COLO668 (cell line): ENCODE results near the gene MACROD2.
A peak's percentile ranks its signal among the peaks of the same experiment; 100 is the strongest.

Source experiments
- DNase-seq: peaks from one replicate; lab custom pipeline; 2025; ENCODE audit not compliant: unreplicated experiment; lab: John Stamatoyannopoulos, UW

MACROD2 gene

GRCh38 chr20:14451458-14451857, 456.1 kb downstream of the MACROD2 start:
- no peak for DNase-seq

GRCh38 chr20:14453259-14453658, 457.9 kb downstream of the MACROD2 start:
- DNase-seq = no peak

- no peak for DNase-seq
Observed at GRCh38 chr20:14454296-14454695, 459.0 kb downstream of the MACROD2 start.

- DNase-seq = peak; percentile 69
Observed at GRCh38 chr20:14467104-14467827, 471.9 kb downstream of the MACROD2 start.

GRCh38 chr20:14470231-14470899, 475.0 kb downstream of the MACROD2 start:
- DNase-seq = peak; percentile 34

GRCh38 chr20:14470977-14471661, 475.8 kb downstream of the MACROD2 start:
- no peak for DNase-seq

- no peak for DNase-seq
Observed at GRCh38 chr20:14477125-14477524, 481.8 kb downstream of the MACROD2 start.

- no peak for DNase-seq
Observed at GRCh38 chr20:14478126-14478525, 482.8 kb downstream of the MACROD2 start.

GRCh38 chr20:14481863-14482262, 486.5 kb downstream of the MACROD2 start:
- DNase-seq = no peak

- DNase-seq = no peak
Observed at GRCh38 chr20:14488212-14488611, 492.9 kb downstream of the MACROD2 start.

- no peak for DNase-seq
Observed at GRCh38 chr20:14488756-14489479, 493.6 kb downstream of the MACROD2 start.

GRCh38 chr20:14489544-14489943, 494.2 kb downstream of the MACROD2 start:
- no peak for DNase-seq

- no peak for DNase-seq
Observed at GRCh38 chr20:14491436-14491835, 496.1 kb downstream of the MACROD2 start.

GRCh38 chr20:14493408-14493807, 498.1 kb downstream of the MACROD2 start:
- no peak for DNase-seq

GRCh38 chr20:14494355-14494754, 499.0 kb downstream of the MACROD2 start:
- no peak for DNase-seq

GRCh38 chr20:14495066-14495465, 499.8 kb downstream of the MACROD2 start:
- no peak for DNase-seq

GRCh38 chr20:14497004-14497403, 501.7 kb downstream of the MACROD2 start:
- no peak for DNase-seq

GRCh38 chr20:14498772-14499171, 503.5 kb downstream of the MACROD2 start:
- peak; percentile 48 for DNase-seq

- DNase-seq = no peak
Observed at GRCh38 chr20:14505476-14505875, 510.2 kb downstream of the MACROD2 start.

- no peak for DNase-seq
Observed at GRCh38 chr20:14507711-14508110, 512.4 kb downstream of the MACROD2 start.

- no peak for DNase-seq
Observed at GRCh38 chr20:14510341-14510740, 515.0 kb downstream of the MACROD2 start.
